Esophagus squamous epithelium (tissue), 5 donors: ENCODE measurements around the gene SGK1. TPM values are rescaled to one million over a fixed set of nuclear protein-coding genes. Genes with fewer than 3 reads are reported as not detected.

Experiments
- DNase-seq: peaks from one replicate; lab custom pipeline; 2025; lab: John Stamatoyannopoulos, UW
- H3K27ac ChIP-seq, 4 donors: fragments of 200-600 bp; sonication (generic); one replicate each; pipeline ENCODE4 v1.5.1; 2016 to 2019; ENCODE audit warnings: mild to moderate bottlenecking in 1 of 4
- H3K27me3 ChIP-seq, 4 donors: fragments of 200-600 bp; sonication (generic); 1 replicate in 3 of 4; 2 replicates in 1 of 4; pipeline versions ENCODE4 v1.5.1 to v1.6.0; 2017 to 2021; ENCODE audit warnings: antibody characterized with exemption in 1 of 4
- H3K36me3 ChIP-seq, 3 donors: fragments of 200-600 bp; sonication (generic); one replicate each; pipeline ENCODE4 v1.5.1; 2016 to 2019
- H3K4me1 ChIP-seq, 3 donors: fragments of 200-600 bp; sonication (generic); one replicate each; pipeline ENCODE4 v1.5.1; 2017 to 2019
- H3K4me3 ChIP-seq, 4 donors: fragments of 200-600 bp; sonication (generic); 1 replicate in 3 of 4; 2 replicates in 1 of 4; pipeline ENCODE4 v1.5.1; 2016 to 2019; ENCODE audit warnings: mild to moderate bottlenecking in 2 of 4, moderate library complexity in 1 of 4
- H3K9me3 ChIP-seq, 3 donors: fragments of 200-600 bp; sonication (generic); one replicate each; pipeline ENCODE4 v1.5.1; 2016 to 2019
- POLR2A ChIP-seq, 4 donors: fragments of 450-650 bp; IDR thresholded peaks; one replicate each; pipeline ENCODE4 v1.6.1; 2017; ENCODE audit warnings: antibody characterized with exemption in 4 of 4, mild to moderate bottlenecking in 4 of 4, moderate library complexity in 3 of 4
- WGBS, 2 donors: methylation state at CpG; one replicate each; pipeline ENCODE4 v1.1.5; 2018; 5-methylcytosine and 5-hydroxymethylcytosine counted together
- intact Hi-C: fragments of 100-400 bp; cut with DNase I; formaldehyde crosslinking; loops from one replicate; pipeline ENCODE4 v1.15.0; 2022
- total RNA-seq, 4 donors: library from RNA; depleted of rRNA; stranded (reverse); fragments of >200 nt; gene quantifications; one replicate each; pipeline ENCODE4 v1.1.0, GENCODE V29; 2016
- TF ChIP-seq, protein P1 (sequence below), 6 experiments: fragments of 450-650 bp in 4 of 6; fragments of 200-600 bp in 2 of 6; sonication (generic) in 2 of 6; IDR thresholded peaks; one replicate each; pipeline ENCODE4 v1.5.1; 2016 to 2019; ENCODE audit warnings: antibody characterized with exemption in 6 of 6, mild to moderate bottlenecking in 4 of 6, moderate library complexity in 4 of 6
- donor health status: DM: yes; HTN: yes; CAD: no.

SGK1 gene
- total RNA-seq, 4 donors from 2014 or later: 93.8 to 170 (median 154) TPM

DNA sequence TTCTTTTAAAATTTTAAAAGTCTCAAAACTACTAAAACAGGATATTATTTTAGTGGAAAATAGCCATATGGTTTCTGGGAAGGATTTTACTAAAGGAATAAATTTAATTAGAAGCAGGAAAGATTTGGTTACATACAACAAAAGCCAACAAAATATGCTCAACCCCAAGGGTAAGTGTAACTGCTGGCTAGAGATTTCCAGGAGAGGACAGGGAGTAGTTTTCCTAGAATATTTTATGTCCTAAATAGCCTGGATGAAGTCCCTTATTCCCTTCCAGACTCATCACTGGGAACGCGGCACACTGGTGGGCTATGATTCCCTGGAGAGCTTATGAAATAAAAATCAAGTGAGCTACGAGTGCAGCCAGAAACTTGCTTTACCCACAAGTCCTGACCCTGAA is 66.6 kb downstream of the SGK1 start:
- Histone ChIP-seq H3K4me1 (peaks cover 5 to 36% (median 29%) of the 10 kb centered on the region in 3 donors), H3K36me3 (no peaks in the 10 kb centered on the region), H3K27ac (no peak overlapping the region), H3K4me3 (no peak overlapping the region), H3K27me3 (no peaks in the 10 kb centered on the region), H3K9me3 (no peaks in the 10 kb centered on the region)
- intact Hi-C loops: no loop called here
- no peak for TF ChIP-seq POLR2A (IDR thresholded peaks at IDR 0.05)
- TF ChIP-seq, protein P1, sequence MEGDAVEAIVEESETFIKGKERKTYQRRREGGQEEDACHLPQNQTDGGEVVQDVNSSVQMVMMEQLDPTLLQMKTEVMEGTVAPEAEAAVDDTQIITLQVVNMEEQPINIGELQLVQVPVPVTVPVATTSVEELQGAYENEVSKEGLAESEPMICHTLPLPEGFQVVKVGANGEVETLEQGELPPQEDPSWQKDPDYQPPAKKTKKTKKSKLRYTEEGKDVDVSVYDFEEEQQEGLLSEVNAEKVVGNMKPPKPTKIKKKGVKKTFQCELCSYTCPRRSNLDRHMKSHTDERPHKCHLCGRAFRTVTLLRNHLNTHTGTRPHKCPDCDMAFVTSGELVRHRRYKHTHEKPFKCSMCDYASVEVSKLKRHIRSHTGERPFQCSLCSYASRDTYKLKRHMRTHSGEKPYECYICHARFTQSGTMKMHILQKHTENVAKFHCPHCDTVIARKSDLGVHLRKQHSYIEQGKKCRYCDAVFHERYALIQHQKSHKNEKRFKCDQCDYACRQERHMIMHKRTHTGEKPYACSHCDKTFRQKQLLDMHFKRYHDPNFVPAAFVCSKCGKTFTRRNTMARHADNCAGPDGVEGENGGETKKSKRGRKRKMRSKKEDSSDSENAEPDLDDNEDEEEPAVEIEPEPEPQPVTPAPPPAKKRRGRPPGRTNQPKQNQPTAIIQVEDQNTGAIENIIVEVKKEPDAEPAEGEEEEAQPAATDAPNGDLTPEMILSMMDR (IDR thresholded peaks at IDR 0.05): no peak
- 88 to 95% methylated on average over 3 of the region's 3 CpGs for WGBS, 2 donors
- DNase-seq: no peak

- no peak for DNase-seq
- H3K27me3 ChIP-seq: no peaks in the 10 kb centered on the region
- peaks cover 9 to 42% (median 34%) of the 10 kb centered on the region in 3 donors for H3K4me1 ChIP-seq
- 92 to 94% methylated on average over 2 of the region's 2 CpGs for WGBS, 2 donors
- H3K36me3 ChIP-seq: no peaks in the 10 kb centered on the region
- TF ChIP-seq, protein P1 (IDR thresholded peaks at IDR 0.05): no peak
- no peak for TF ChIP-seq POLR2A (IDR thresholded peaks at IDR 0.05)
- intact Hi-C loops: no loop called here
- no peaks in the 10 kb centered on the region for H3K9me3 ChIP-seq
- no peak overlapping the region for H3K27ac ChIP-seq
- H3K4me3 ChIP-seq: no peak overlapping the region
Observed at GRCh38 chr6:134250776-134251175, 67.1 kb downstream of the SGK1 start.

DNA sequence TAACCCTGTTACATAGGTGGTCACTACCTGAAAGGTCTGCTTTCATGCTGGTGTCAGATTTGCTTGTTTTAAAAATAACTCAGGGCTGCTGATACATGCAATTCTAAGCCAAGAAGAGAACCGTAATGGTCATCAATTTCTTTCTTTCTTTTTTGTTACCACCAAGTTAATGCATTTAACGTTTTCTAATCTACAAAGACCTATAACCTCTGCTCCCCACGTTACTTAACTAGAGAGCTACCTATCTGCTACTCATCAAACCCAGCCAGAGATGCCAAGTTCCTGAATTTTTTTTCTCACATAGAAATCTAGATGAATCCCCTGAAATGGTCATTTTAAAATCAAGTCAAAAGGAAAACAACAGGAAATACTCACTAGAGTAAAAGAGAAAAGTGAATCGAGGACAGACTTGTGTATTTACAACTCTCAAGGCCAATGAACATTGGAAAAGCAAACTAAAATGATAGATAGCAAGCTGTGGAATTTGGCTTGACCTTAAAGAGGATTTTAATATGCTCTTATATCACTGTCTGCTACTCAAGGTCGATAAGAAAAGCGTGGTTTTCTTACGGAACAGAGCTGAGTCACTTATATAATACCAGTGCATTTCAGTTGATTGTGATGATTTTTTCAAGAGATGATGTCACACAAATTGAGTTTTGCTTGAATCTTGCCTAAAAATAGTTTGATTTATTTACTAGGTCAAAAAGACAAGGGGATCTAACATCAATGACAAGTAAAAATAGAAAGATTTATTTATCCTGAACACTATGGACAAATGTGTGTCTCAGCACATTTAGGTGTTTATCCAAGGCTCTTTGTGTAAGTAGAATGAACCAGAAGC is 67.9 kb downstream of the SGK1 start:
- Histone ChIP-seq H3K4me1 (peaks cover 9 to 50% (median 38%) of the 10 kb centered on the region in 3 donors), H3K27me3 (no peaks in the 10 kb centered on the region), H3K9me3 (no peaks in the 10 kb centered on the region), H3K27ac (peak overlapping the region in 1 of 4 donors; percentile 6), H3K36me3 (no peaks in the 10 kb centered on the region), H3K4me3 (no peak overlapping the region)
- intact Hi-C loops: no loop called here
- WGBS, 2 donors: 39 to 49% methylated on average over 7 of the region's 7 CpGs
- DNase-seq: no peak
- TF ChIP-seq POLR2A (IDR thresholded peaks at IDR 0.05): no peak

GRCh38 chr6:134249239-134249758 is 68.6 kb downstream of the SGK1 start:
- DNase-seq: no peak
- Histone ChIP-seq H3K27ac (peak overlapping the region in 1 of 4 donors; percentile 6), H3K9me3 (no peaks in the 10 kb centered on the region), H3K27me3 (no peaks in the 10 kb centered on the region), H3K36me3 (no peaks in the 10 kb centered on the region), H3K4me3 (no peak overlapping the region), H3K4me1 (peaks cover 9 to 55% (median 41%) of the 10 kb centered on the region in 3 donors)
- TF ChIP-seq, protein P1 (IDR thresholded peaks at IDR 0.05): no peak
- no peak for TF ChIP-seq POLR2A (IDR thresholded peaks at IDR 0.05)
- intact Hi-C loops: no loop called here
- 76 to 86% methylated on average over 5 of the region's 5 CpGs for WGBS, 2 donors

- DNase-seq: no peak
- TF ChIP-seq, protein P1 (IDR thresholded peaks at IDR 0.05): no peak
- H3K27ac ChIP-seq: peak overlapping the region in 3 of 4 donors; percentile 70 to 81 (median 74)
- peaks cover 9 to 55% (median 41%) of the 10 kb centered on the region in 3 donors for H3K4me1 ChIP-seq
- intact Hi-C loops: no loop called here
- 47 to 56% methylated on average over 4 of the region's 4 CpGs for WGBS, 2 donors
- H3K9me3 ChIP-seq: no peaks in the 10 kb centered on the region
- no peaks in the 10 kb centered on the region for H3K27me3 ChIP-seq
- no peak overlapping the region for H3K4me3 ChIP-seq
- no peaks in the 10 kb centered on the region for H3K36me3 ChIP-seq
Observed at GRCh38 chr6:134247844-134248580, 69.9 kb downstream of the SGK1 start.
